HepG2 (cell line): ENCODE measurements around the gene CCM2. TPM values are rescaled to one million over a fixed set of nuclear protein-coding genes. Genes with fewer than 3 reads are reported as not detected.

Source experiments
- ATAC-seq: fragments of 200-7000 bp; cut with Tn5 transposase; 3 replicates; pipeline ENCODE4 v1.9.1; 2020; ENCODE audit warnings: mild to moderate bottlenecking, moderate library complexity
- BruUV-seq: library from RNA; stranded (reverse); fragments of 400-500 nt; replicated peaks from 2 replicates; lab custom pipeline; 2021; lab: Mats Ljungman, UMichigan
- CTCF ChIA-PET: fragments of 300-600 bp; formaldehyde crosslinking; extraction: SDS; loops from one replicate; lab custom pipeline; 2021; ENCODE audit warnings: low total read pairs, inconsistent platforms, low intra/inter-chr PET ratio; lab: Yijun Ruan, JAX
- POLR2A ChIA-PET: fragments of 350-600 bp; sonication (Branson Sonifier 250); formaldehyde crosslinking; loops from one replicate; lab custom pipeline; 2020; ENCODE audit warnings: antibody characterized with exemption, inconsistent platforms; lab: Yijun Ruan, JAX
- DNase-seq: peaks from one replicate; pipeline ENCODE4 v3.0.0-alpha.2; 2015; ENCODE audit warnings: low spot score
- FAIRE-seq: peaks from 3 replicates; lab custom pipeline; 2011; peaks lifted over from hg19 to GRCh38; lab: Jason Lieb, UNC
- H2AFZ ChIP-seq: one replicate; pipeline ENCODE4 v1.6.1; 2011; ENCODE audit warnings: low read length, inconsistent platforms
- H3K27ac ChIP-seq: fragments of 300-600 bp; 3 replicates; pipeline ENCODE4 v1.8.0; 2011; ENCODE audit warnings: mixed run types, mild to moderate bottlenecking, mixed read lengths, low read length, inconsistent platforms; ENCODE audit not compliant: insufficient read depth; ENCODE audit errors: extremely low read length
- H3K27me3 ChIP-seq, 2 experiments: fragments of 200-600 bp in 1 of 2; 2 replicates in 1 of 2; 3 replicates in 1 of 2; pipeline versions ENCODE4 v1.6.0 to v1.8.0; 2011; ENCODE audit warnings: low read length in 2 of 2, mild to moderate bottlenecking in 2 of 2, moderate library complexity in 2 of 2, inconsistent platforms in 1 of 2; ENCODE audit not compliant: insufficient read depth in 2 of 2, control insufficient read depth in 1 of 2
- H3K36me3 ChIP-seq, 2 experiments: fragments of 200-600 bp in 1 of 2; replicated peaks in 1 of 2; 2 replicates in 1 of 2; 3 replicates in 1 of 2; pipeline versions ENCODE4 v1.5.1 to v1.8.0; 2011; ENCODE audit warnings: low read length in 2 of 2, inconsistent platforms in 1 of 2; ENCODE audit not compliant: insufficient read depth in 2 of 2, control insufficient read depth in 1 of 2
- H3K4me1 ChIP-seq: 2 replicates; pipeline ENCODE4 v1.5.1; 2012; ENCODE audit warnings: low read length, inconsistent platforms; ENCODE audit not compliant: insufficient read depth
- H3K4me2 ChIP-seq: 2 replicates; pipeline ENCODE4 v1.6.0; 2011; ENCODE audit warnings: low read depth, low read length, inconsistent platforms
- H3K4me3 ChIP-seq, 3 experiments: fragments of 200-600 bp in 1 of 3; sonication (generic), shearing (Covaris generic) in 1 of 3; replicated peaks in 1 of 3; 2 replicates each; pipeline ENCODE4 v1.5.1; 2011 to 2016; ENCODE audit warnings: low read length in 3 of 3, inconsistent platforms in 2 of 3, low read depth in 2 of 3, mild to moderate bottlenecking in 2 of 3, control low read depth in 1 of 3, mixed read lengths in 1 of 3; ENCODE audit not compliant: insufficient read depth in 1 of 3
- H3K79me2 ChIP-seq: one replicate; pipeline ENCODE4 v1.6.1; 2011; ENCODE audit warnings: low read length, inconsistent platforms; ENCODE audit not compliant: insufficient read depth
- H3K9ac ChIP-seq: 2 replicates; pipeline ENCODE4 v1.6.0; 2011; ENCODE audit warnings: mild to moderate bottlenecking, low read depth, low read length, inconsistent platforms; ENCODE audit not compliant: insufficient read depth
- H3K9me3 ChIP-seq: 2 replicates; pipeline ENCODE4 v1.5.1; 2012; ENCODE audit warnings: mild to moderate bottlenecking, low read length
- H4K20me1 ChIP-seq: 2 replicates; pipeline ENCODE4 v1.6.0; 2011; ENCODE audit warnings: inconsistent platforms, mild to moderate bottlenecking, low read length, moderate library complexity; ENCODE audit not compliant: insufficient read depth
- ZNF687 ChIP-seq: sonication (generic); formaldehyde crosslinking; IDR thresholded peaks from 2 replicates; pipeline ENCODE4 v1.5.1; 2020; ENCODE audit warnings: mild to moderate bottlenecking, missing genetic modification reagents, moderate library complexity
- WGBS: methylation state at CpG from one replicate; pipeline ENCODE4 v1.1.6; 2017; ENCODE audit warnings: low lambda C conversion rate; 5-methylcytosine and 5-hydroxymethylcytosine counted together
- in situ Hi-C: cut with HindIII; loops from 2 replicates; pipeline ENCODE4 v1.10.0; 2017; ENCODE audit warnings: low pct_unique_long_range_greater_than_20kb; ENCODE audit not compliant: extremely low pct_ligation_motif_present
- intact Hi-C: fragments of 100-400 bp; cut with micrococcal nuclease; formaldehyde crosslinking; loops from one replicate; pipeline ENCODE4 v1.10.0; 2022; ENCODE audit not compliant: unreplicated experiment
- polyA plus RNA-seq, 8 experiments: library from polyadenylated mRNA; depleted of rRNA in 3 of 8; stranded (reverse) in 7 of 8; unstranded in 1 of 8; fragments of >200 nt; fragmentation: Illumina TruSeq in 4 of 8; extraction: Trizol in 4 of 8; gene quantifications; 2 replicates each; pipeline versions ENCODE4 v1.2.1 to v1.2.3, GENCODE V29; 2011 to 2016; ENCODE audit warnings: low read depth in 4 of 8, missing spikeins in 1 of 8, mixed read lengths in 1 of 8; ENCODE audit not compliant: insufficient read depth in 1 of 8
- total RNA-seq, 5 experiments: library from RNA; depleted of rRNA; stranded (reverse); fragments of >200 nt; fragmentation: Illumina TruSeq; extraction: Trizol; gene quantifications; 2 replicates each; pipeline ENCODE4 v1.2.3, GENCODE V29; 2016; ENCODE audit warnings: low read depth in 1 of 5
- TF ChIP-seq, protein P1 (sequence below): IDR thresholded peaks from 2 replicates; pipeline ENCODE4 v1.6.1; 2012; ENCODE audit warnings: low read length, improper control_type of control experiment

The CCM2 gene
- total and polyA plus RNA-seq, 2 of the 13 experiments (the other 11 are each of a cell fraction or from before 2014, with no cell fraction given): 13.7 to 15.8 TPM

DNA sequence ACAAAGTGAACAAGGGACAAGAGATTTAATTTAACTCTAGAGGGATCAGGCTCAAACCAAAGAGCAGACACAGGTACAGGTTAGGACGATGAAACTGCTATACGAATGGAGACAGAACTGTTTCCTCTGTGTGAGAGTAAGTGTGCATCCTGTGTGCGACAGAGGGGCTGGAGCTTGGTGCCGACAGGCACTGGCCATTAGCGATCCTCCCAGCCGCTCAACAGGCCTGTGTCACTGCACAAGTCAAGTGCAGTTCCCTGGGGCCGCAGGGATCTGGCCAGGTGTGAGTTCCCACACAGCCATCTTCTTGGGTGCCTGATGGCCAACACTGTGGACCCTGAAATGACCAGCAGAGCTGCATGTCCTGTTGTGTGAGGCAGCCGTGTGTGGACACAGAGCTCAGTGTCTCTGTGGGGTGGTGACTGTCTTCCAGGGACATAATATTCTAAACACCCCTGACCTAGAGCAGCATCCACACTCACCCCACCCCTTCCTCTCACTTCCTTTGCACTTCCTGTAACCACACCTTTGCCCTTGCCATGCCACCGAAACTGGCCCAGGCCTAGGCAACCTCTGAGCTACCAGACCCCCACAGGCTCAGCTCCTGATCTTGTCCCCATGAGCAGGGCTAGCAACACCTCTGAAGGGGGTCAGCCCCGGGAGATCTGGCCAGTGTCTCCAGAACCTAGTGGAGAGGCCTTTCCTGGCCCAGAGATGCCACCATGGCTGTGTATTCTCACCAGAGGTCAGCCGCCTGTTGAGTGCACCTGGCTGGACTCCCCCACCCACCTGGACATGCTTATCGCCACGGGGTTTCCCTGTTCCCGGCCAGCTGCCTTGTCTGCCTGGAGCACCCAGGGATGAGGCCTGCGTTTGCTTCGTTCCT is 123.2 kb downstream of the CCM2 start:
- DNase-seq (no peak), FAIRE-seq (no peak), ATAC-seq (peak; percentile 20; the same call in 2 of the 3 replicates)
- Histone ChIP-seq H3K4me1 (peaks cover 13% of the 10 kb centered on the region; the same call in 1 of the 2 replicates), H3K4me2 (peak overlapping the region; percentile 34), H3K36me3 (no peaks in the 10 kb centered on the region), H3K27me3 (peaks cover 4 to 38% of the 10 kb centered on the region in 2 experiments; a peak in 4 of 5 replicates), H2AFZ (no peak overlapping the region), H3K9ac (no peak overlapping the region), H3K9me3 (no peaks in the 10 kb centered on the region), H3K4me3 (no peak overlapping the region), H3K27ac (no peak overlapping the region), H3K79me2 (no peaks in the 10 kb centered on the region), H4K20me1 (no peaks in the 10 kb centered on the region)
- BruUV-seq: no TSS peak
- ChIA-PET POLR2A (interaction anchor here (1.4 kb wide), 1 partner anchor 11 kb away, joined by 3 read pairs; the partner anchor contains the start of gene TBRG4), CTCF (no interaction called here)
- TF ChIP-seq, protein P1, sequence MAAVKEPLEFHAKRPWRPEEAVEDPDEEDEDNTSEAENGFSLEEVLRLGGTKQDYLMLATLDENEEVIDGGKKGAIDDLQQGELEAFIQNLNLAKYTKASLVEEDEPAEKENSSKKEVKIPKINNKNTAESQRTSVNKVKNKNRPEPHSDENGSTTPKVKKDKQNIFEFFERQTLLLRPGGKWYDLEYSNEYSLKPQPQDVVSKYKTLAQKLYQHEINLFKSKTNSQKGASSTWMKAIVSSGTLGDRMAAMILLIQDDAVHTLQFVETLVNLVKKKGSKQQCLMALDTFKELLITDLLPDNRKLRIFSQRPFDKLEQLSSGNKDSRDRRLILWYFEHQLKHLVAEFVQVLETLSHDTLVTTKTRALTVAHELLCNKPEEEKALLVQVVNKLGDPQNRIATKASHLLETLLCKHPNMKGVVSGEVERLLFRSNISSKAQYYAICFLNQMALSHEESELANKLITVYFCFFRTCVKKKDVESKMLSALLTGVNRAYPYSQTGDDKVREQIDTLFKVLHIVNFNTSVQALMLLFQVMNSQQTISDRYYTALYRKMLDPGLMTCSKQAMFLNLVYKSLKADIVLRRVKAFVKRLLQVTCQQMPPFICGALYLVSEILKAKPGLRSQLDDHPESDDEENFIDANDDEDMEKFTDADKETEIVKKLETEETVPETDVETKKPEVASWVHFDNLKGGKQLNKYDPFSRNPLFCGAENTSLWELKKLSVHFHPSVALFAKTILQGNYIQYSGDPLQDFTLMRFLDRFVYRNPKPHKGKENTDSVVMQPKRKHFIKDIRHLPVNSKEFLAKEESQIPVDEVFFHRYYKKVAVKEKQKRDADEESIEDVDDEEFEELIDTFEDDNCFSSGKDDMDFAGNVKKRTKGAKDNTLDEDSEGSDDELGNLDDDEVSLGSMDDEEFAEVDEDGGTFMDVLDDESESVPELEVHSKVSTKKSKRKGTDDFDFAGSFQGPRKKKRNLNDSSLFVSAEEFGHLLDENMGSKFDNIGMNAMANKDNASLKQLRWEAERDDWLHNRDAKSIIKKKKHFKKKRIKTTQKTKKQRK: no peak
- peak; percentile 28; the same call in 1 of the 2 replicates for TF ChIP-seq ZNF687
- intact Hi-C loops (loop anchor here (5.0 kb wide), 1 partner anchor 936 kb away; the partner anchor contains the start of gene GCK), in situ Hi-C loops (no loop called here)
- 35% methylated on average over 15 of the region's 16 CpGs for WGBS
